IMR-90 (cell line): ENCODE measurements around the gene AUTS2. TPM values are rescaled to one million over a fixed set of nuclear protein-coding genes. Genes with fewer than 3 reads are reported as not detected.

Experiments
- ATAC-seq: fragments of 200-7000 bp; cut with Tn5 transposase; 2 replicates; pipeline ENCODE4 v1.9.1; 2020; ENCODE audit warnings: low read depth, mild to moderate bottlenecking, moderate library complexity
- BruUV-seq: library from RNA; stranded (reverse); fragments of 400-500 nt; replicated peaks from 2 replicates; lab custom pipeline; 2021; lab: Mats Ljungman, UMichigan
- CTCF ChIA-PET: fragments of 300-600 bp; formaldehyde crosslinking; extraction: SDS; loops from one replicate; lab custom pipeline; 2021; ENCODE audit warnings: antibody characterized with exemption; lab: Yijun Ruan, JAX
- POLR2A ChIA-PET: fragments of 300-600 bp; sonication (Branson Sonifier 250); formaldehyde crosslinking; loops from one replicate; lab custom pipeline; 2022; ENCODE audit warnings: antibody characterized with exemption; ENCODE audit not compliant: unreplicated experiment; lab: Charles Lee
- DNase-seq: peaks from one replicate; pipeline ENCODE4 v3.0.0; 2013
- H2AFZ ChIP-seq: replicated peaks from 2 replicates; pipeline ENCODE3; 2013; ENCODE audit warnings: low read length, mild to moderate bottlenecking; ENCODE audit not compliant: poor library complexity
- H2AK5ac ChIP-seq: 2 replicates; pipeline ENCODE4 v1.6.1; 2013; ENCODE audit warnings: low read depth, low read length, inconsistent platforms
- H2AK9ac ChIP-seq: replicated peaks from 2 replicates; pipeline ENCODE3; 2013; ENCODE audit warnings: mild to moderate bottlenecking, low read depth, low read length, moderate library complexity; ENCODE audit not compliant: poor library complexity
- H2BK120ac ChIP-seq: 2 replicates; pipeline ENCODE4 v1.6.1; 2013; ENCODE audit warnings: low read depth, low read length, inconsistent platforms
- H2BK15ac ChIP-seq: 3 replicates; pipeline ENCODE4 v1.6.1; 2013; ENCODE audit warnings: low read depth, low read length, inconsistent platforms
- H2BK20ac ChIP-seq: 2 replicates; pipeline ENCODE4 v1.6.1; 2013; ENCODE audit warnings: low read depth, mild to moderate bottlenecking, inconsistent platforms, low read length, moderate library complexity
- H2BK5ac ChIP-seq: 2 replicates; pipeline ENCODE4 v1.6.1; 2013; ENCODE audit warnings: mild to moderate bottlenecking, low read depth, low read length, inconsistent platforms; ENCODE audit not compliant: poor library complexity, severe bottlenecking
- H3K14ac ChIP-seq: replicated peaks from 2 replicates; pipeline ENCODE4 v1.6.1; 2013; ENCODE audit warnings: low read depth, low read length, inconsistent platforms
- H3K18ac ChIP-seq: 2 replicates; pipeline ENCODE4 v1.6.1; 2013; ENCODE audit warnings: low read depth, low read length, control low read depth
- H3K23ac ChIP-seq: 2 replicates; pipeline ENCODE4 v1.6.1; 2013; ENCODE audit warnings: low read depth, low read length, inconsistent platforms
- H3K27ac ChIP-seq: 2 replicates; pipeline ENCODE4 v1.5.1; 2013; ENCODE audit warnings: mild to moderate bottlenecking, control low read depth, low read length; ENCODE audit not compliant: insufficient read depth
- H3K27me3 ChIP-seq: 2 replicates; pipeline ENCODE4 v1.6.1; 2013; ENCODE audit warnings: low read length; ENCODE audit not compliant: control insufficient read depth, insufficient read depth
- H3K36me3 ChIP-seq: 2 replicates; pipeline ENCODE4 v1.6.1; 2013; ENCODE audit warnings: low read length, mixed read lengths; ENCODE audit not compliant: control insufficient read depth, insufficient read depth
- H3K4ac ChIP-seq: 2 replicates; pipeline ENCODE4 v1.6.1; 2013; ENCODE audit warnings: low read depth, low read length, inconsistent platforms
- H3K4me1 ChIP-seq: 2 replicates; pipeline ENCODE4 v1.6.1; 2013; ENCODE audit warnings: low read length, mixed read lengths; ENCODE audit not compliant: control insufficient read depth, insufficient read depth
- H3K4me2 ChIP-seq: 2 replicates; pipeline ENCODE4 v1.6.1; 2013; ENCODE audit warnings: low read depth, mild to moderate bottlenecking, control low read depth, low read length, moderate library complexity
- H3K4me3 ChIP-seq: 2 replicates; pipeline ENCODE4 v1.5.1; 2013; ENCODE audit warnings: low read depth, mild to moderate bottlenecking, control low read depth, low read length, moderate library complexity; ENCODE audit not compliant: insufficient read depth
- H3K56ac ChIP-seq: 2 replicates; pipeline ENCODE4 v1.6.1; 2013; ENCODE audit warnings: low read length, inconsistent platforms; ENCODE audit not compliant: insufficient read depth; ENCODE audit errors: extremely low read depth
- H3K79me1 ChIP-seq, 2 experiments: 2 replicates each; pipeline ENCODE4 v1.6.1; 2013; ENCODE audit warnings: low read length in 2 of 2, inconsistent platforms in 1 of 2, low read depth in 1 of 2
- H3K9ac ChIP-seq: 2 replicates; pipeline ENCODE4 v1.6.1; 2013; ENCODE audit warnings: low read depth, low read length, control low read depth
- H3K9me1 ChIP-seq: 2 replicates; pipeline ENCODE4 v1.6.1; 2013; ENCODE audit warnings: low read length, inconsistent platforms; ENCODE audit not compliant: insufficient read depth
- H3K9me3 ChIP-seq: 2 replicates; pipeline ENCODE4 v1.6.1; 2013; ENCODE audit warnings: low read length; ENCODE audit not compliant: control insufficient read depth, insufficient read depth
- H4K20me1 ChIP-seq: 2 replicates; pipeline ENCODE4 v1.6.1; 2013; ENCODE audit warnings: low read length, inconsistent platforms; ENCODE audit not compliant: insufficient read depth
- H4K5ac ChIP-seq: 2 replicates; pipeline ENCODE4 v1.6.1; 2013; ENCODE audit warnings: mild to moderate bottlenecking, low read depth, low read length, control low read depth
- H4K8ac ChIP-seq, 2 experiments: 2 replicates each; pipeline ENCODE4 v1.6.1; 2013; ENCODE audit warnings: low read depth in 2 of 2, low read length in 2 of 2, control low read depth in 1 of 2, inconsistent platforms in 1 of 2
- H4K91ac ChIP-seq: 2 replicates; pipeline ENCODE4 v1.6.1; 2013; ENCODE audit warnings: low read depth, low read length, inconsistent platforms; ENCODE audit not compliant: insufficient read depth
- MAFK ChIP-seq: IDR thresholded peaks from 2 replicates; pipeline ENCODE4 v1.6.1; 2012; ENCODE audit warnings: low read depth, low read length, improper control_type of control experiment
- WGBS, 2 experiments: methylation state at CpG; one replicate each; pipeline versions ENCODE4 v1.1.5 to v1.1.7; 2013; ENCODE audit warnings: missing lambda C conversion rate in 2 of 2; ENCODE audit not compliant: insufficient read length in 1 of 2; ENCODE audit errors: extremely low coverage in 2 of 2; 5-methylcytosine and 5-hydroxymethylcytosine counted together
- dilution Hi-C: fragments of 300-500 bp; cut with HindIII; formaldehyde crosslinking; loops from one replicate; pipeline ENCODE4 v1.14.3; 2018; ENCODE audit warnings: low sequenced_read_pairs; ENCODE audit not compliant: unreplicated experiment
- in situ Hi-C: fragments of 300-500 bp; cut with MboI; formaldehyde crosslinking; loops from 3 replicates; pipeline ENCODE4 v1.14.3; 2019; ENCODE audit warnings: low sequenced_read_pairs, inconsistent platforms, mixed read lengths
- intact Hi-C: fragments of 100-400 bp; cut with micrococcal nuclease; formaldehyde crosslinking; loops from 2 replicates; pipeline ENCODE4 v1.10.0; 2022
- polyA plus RNA-seq, 3 experiments: library from polyadenylated mRNA; depleted of rRNA; stranded (reverse); fragments of >200 nt; gene quantifications; 2 replicates each; pipeline ENCODE4 v1.2.3, GENCODE V29; 2012; ENCODE audit warnings: low replicate concordance in 1 of 3
- total RNA-seq: library from RNA; depleted of rRNA; stranded (reverse); fragments of >200 nt; gene quantifications from 2 replicates; pipeline ENCODE4 v1.2.3, GENCODE V29; 2012

Gene AUTS2
- total and polyA plus RNA-seq, 2 of the 4 experiments (the other 2 are of a cell fraction): 0.90 to 3.0 TPM

GRCh38 chr7:70477036-70478010 lies 879.0 kb downstream of the AUTS2 start:
- ATAC-seq (no peak), DNase-seq (no peak)
- Histone ChIP-seq H3K27me3 (no peaks in the 10 kb centered on the region), H3K36me3 (no peaks in the 10 kb centered on the region), H3K4me2 (no peak overlapping the region), H3K18ac (no peak overlapping the region), H3K9me3 (no peaks in the 10 kb centered on the region), H2AK9ac (no peak overlapping the region), H3K4me1 (no peaks in the 10 kb centered on the region), H3K9ac (no peak overlapping the region), H2AK5ac (no peak overlapping the region), H4K5ac (no peak overlapping the region), H3K4ac (no peak overlapping the region), H3K79me1 (no peaks in the 10 kb centered on the region), H4K20me1 (no peaks in the 10 kb centered on the region), H4K8ac (no peak overlapping the region), H3K14ac (no peak overlapping the region), H4K91ac (no peak overlapping the region), H2BK120ac (no peak overlapping the region), H2BK15ac (no peak overlapping the region), H2BK5ac (no peak overlapping the region), H2BK20ac (no peak overlapping the region), H3K9me1 (no peaks in the 10 kb centered on the region), H3K4me3 (no peak overlapping the region), H2AFZ (no peak overlapping the region), H3K23ac (no peak overlapping the region), H3K27ac (no peak overlapping the region), H3K56ac (no peak overlapping the region)
- no peak for TF ChIP-seq MAFK
- ChIA-PET CTCF (no interaction called here), POLR2A (no interaction called here)
- BruUV-seq: no TSS peak
- dilution Hi-C loops: no loop called here
- intact Hi-C loops: no loop called here
- WGBS, 2 experiments: 100% methylated on average over 1 of the region's 7 CpGs; no CpG with 5 or more reads in 1 of the 2 experiments
- in situ Hi-C loops: no loop called here
